Breast epithelium (tissue), 3 donors: ENCODE data around the gene CMTM5.

Experiments
- CTCF ChIP-seq, 3 donors: fragments of 450-650 bp; IDR thresholded peaks; one replicate each; pipeline ENCODE4 v1.5.1; 2016 to 2017; ENCODE audit warnings: antibody characterized with exemption in 3 of 3, mild to moderate bottlenecking in 3 of 3, moderate library complexity in 3 of 3
- POLR2A ChIP-seq: fragments of 450-650 bp; IDR thresholded peaks from one replicate; pipeline ENCODE4 v1.6.1; 2016; ENCODE audit warnings: antibody characterized with exemption, mild to moderate bottlenecking, moderate library complexity
- POLR2AphosphoS5 ChIP-seq, 3 donors: sonication (generic); formaldehyde crosslinking; IDR thresholded peaks; one replicate each; pipeline ENCODE4 v1.6.1; 2017; ENCODE audit warnings: antibody characterized with exemption in 3 of 3

- TF ChIP-seq POLR2A = no peak
- TF ChIP-seq CTCF (IDR thresholded peaks at IDR 0.05) = no peak
- peak in 2 of 3 donors; percentile 35 to 36 for TF ChIP-seq POLR2AphosphoS5 (IDR thresholded peaks at IDR 0.05)
Measured at GRCh38 chr14:23361320-23361719, 15.5 kb upstream of the CMTM5 start.
